Pancreas (tissue), 10 donors: ENCODE results near the gene APOBEC3A. TPM values are rescaled to one million over a fixed set of nuclear protein-coding genes. Genes with fewer than 3 reads are reported as not detected.

Experiments used
- ATAC-seq, 4 donors: fragments of 200-7000 bp; cut with Tn5 transposase; one replicate each; pipeline versions ENCODE4 v1.8.0 to v1.9.1; 2020; ENCODE audit warnings: mild to moderate bottlenecking in 4 of 4, moderate library complexity in 4 of 4
- DNase-seq, 6 donors: peaks; one replicate each; pipeline ENCODE4 v3.0.0-alpha.2; 2020
- FAIRE-seq: peaks from 2 replicates; lab custom pipeline; 2012; peaks lifted over from hg19 to GRCh38; lab: Jason Lieb, UNC
- H3K27ac ChIP-seq, 4 donors: fragments of 200-600 bp; sonication (generic); 1 replicate in 3 of 4; 2 replicates in 1 of 4; pipeline versions ENCODE4 v1.5.0 to v1.8.0; 2020
- H3K27me3 ChIP-seq, 4 donors: fragments of 200-600 bp; one replicate each; pipeline ENCODE4 v1.8.0; 2021
- H3K36me3 ChIP-seq, 3 donors: fragments of 200-600 bp; sonication (generic) in 1 of 3; one replicate each; pipeline versions ENCODE4 v1.5.0 to v1.8.0; 2020 to 2021
- H3K4me1 ChIP-seq, 3 donors: fragments of 200-600 bp; one replicate each; pipeline ENCODE4 v1.8.0; 2021
- H3K4me3 ChIP-seq, 4 donors: fragments of 200-600 bp; sonication (generic) in 2 of 4; one replicate each; pipeline versions ENCODE4 v1.5.0 to v1.8.0; 2020 to 2021
- H3K9me3 ChIP-seq, 4 donors: fragments of 200-600 bp; one replicate each; pipeline ENCODE4 v1.8.0; 2021
- WGBS, 2 donors: extraction: QIAGEN DNeasy Blood & Tissue Kit; methylation state at CpG; one replicate each; pipeline ENCODE4 v1.1.7; 2013; 5-methylcytosine and 5-hydroxymethylcytosine counted together
- intact Hi-C, 3 donors: fragments of 100-400 bp; cut with DNase I; formaldehyde crosslinking; loops; one replicate each; pipeline versions ENCODE4 v1.11.1 to v1.14.2; 2022
- polyA plus RNA-seq, 2 donors: library from polyadenylated mRNA; stranded (reverse); fragments of 200-250 nt; gene quantifications; one replicate each; pipeline ENCODE4 v1.2.3, GENCODE V29; 2013
- total RNA-seq, 6 donors: library from RNA; stranded (reverse); fragmentation: NEBNext Ultra II Directional in 4 of 6; extraction: Animal tissue kit (Norgen Biotek cat#: 25700) in 4 of 6; gene quantifications; one replicate each; pipeline versions ENCODE4 v1.2.1 to v1.2.4, GENCODE V29; 2021 to 2023
- TF ChIP-seq, protein P1 (sequence below), 4 donors: fragments of 200-600 bp; sonication (generic) in 3 of 4; IDR thresholded peaks; one replicate each; pipeline versions ENCODE4 v1.5.0 to v1.8.0; 2021; ENCODE audit warnings: antibody characterized with exemption in 4 of 4
- donor health status: healthy with polysubstance abuse.
- donor health status: DM: no; HTN: no; CAD: no; lungs with moderate emphysema.
- donor health status: DM: no; HTN: no; CAD: no.
- donor health status: control.
- donor health status: control.
- donor health status: Bipolar disorder and iron deficiency.
- donor health status: DM: yes; HTN: yes; CAD: no.
- donor health status: DM: no; HTN: no; CAD: no.
- donor health status: DM: no; HTN: no; CAD: no.
- donor health status: DM: yes; HTN: yes; CAD: no.

The APOBEC3A gene
- total and polyA plus RNA-seq, 8 donors = 0.07 to 1.1 (median 0.46) TPM; not detected in 2

- no peaks in the 10 kb centered on the region for H3K36me3 ChIP-seq
- no peak for FAIRE-seq
- peaks cover 0 to 4% (median 0%) of the 10 kb centered on the region in 3 donors for H3K4me1 ChIP-seq
- ATAC-seq = no peak
- no peak overlapping the region for H3K27ac ChIP-seq
- TF ChIP-seq, protein P1, sequence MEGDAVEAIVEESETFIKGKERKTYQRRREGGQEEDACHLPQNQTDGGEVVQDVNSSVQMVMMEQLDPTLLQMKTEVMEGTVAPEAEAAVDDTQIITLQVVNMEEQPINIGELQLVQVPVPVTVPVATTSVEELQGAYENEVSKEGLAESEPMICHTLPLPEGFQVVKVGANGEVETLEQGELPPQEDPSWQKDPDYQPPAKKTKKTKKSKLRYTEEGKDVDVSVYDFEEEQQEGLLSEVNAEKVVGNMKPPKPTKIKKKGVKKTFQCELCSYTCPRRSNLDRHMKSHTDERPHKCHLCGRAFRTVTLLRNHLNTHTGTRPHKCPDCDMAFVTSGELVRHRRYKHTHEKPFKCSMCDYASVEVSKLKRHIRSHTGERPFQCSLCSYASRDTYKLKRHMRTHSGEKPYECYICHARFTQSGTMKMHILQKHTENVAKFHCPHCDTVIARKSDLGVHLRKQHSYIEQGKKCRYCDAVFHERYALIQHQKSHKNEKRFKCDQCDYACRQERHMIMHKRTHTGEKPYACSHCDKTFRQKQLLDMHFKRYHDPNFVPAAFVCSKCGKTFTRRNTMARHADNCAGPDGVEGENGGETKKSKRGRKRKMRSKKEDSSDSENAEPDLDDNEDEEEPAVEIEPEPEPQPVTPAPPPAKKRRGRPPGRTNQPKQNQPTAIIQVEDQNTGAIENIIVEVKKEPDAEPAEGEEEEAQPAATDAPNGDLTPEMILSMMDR (IDR thresholded peaks at IDR 0.05) = no peak
- H3K9me3 ChIP-seq = no peaks in the 10 kb centered on the region
- no peak overlapping the region for H3K4me3 ChIP-seq
- H3K27me3 ChIP-seq = no peaks in the 10 kb centered on the region
- DNase-seq = no peak
- whole genome bisulfite sequencing, 2 donors = 93% methylated on average over 13 of the region's 13 CpGs
- intact Hi-C loops = no loop called here
Measured at GRCh38 chr22:38935616-38936015, 21.8 kb upstream of the APOBEC3A start.

DNA sequence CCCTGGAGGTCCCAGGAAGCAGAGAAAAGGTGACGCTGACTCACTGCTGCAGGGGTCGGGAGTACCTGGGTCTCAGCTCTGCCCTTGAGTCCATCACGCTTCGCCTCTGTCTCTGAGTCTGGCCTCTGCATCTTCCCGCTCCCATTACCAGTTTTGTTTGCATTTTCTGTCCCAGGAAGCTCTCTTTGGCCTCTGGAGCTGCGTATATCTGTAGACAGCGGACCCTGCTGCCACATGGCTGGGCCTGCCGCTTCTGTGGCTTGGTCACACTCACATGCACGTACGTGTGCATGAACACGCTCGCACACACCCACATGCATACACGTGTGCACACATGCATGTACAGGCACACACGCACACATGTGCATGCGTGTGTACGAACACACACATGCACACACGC is 20.8 kb upstream of the APOBEC3A start:
- FAIRE-seq = no peak
- Histone ChIP-seq H3K36me3 (no peaks in the 10 kb centered on the region), H3K9me3 (no peaks in the 10 kb centered on the region), H3K27ac (no peak overlapping the region), H3K4me3 (no peak overlapping the region), H3K4me1 (peaks cover 0 to 4% (median 0%) of the 10 kb centered on the region in 3 donors), H3K27me3 (no peaks in the 10 kb centered on the region)
- TF ChIP-seq, protein P1 (IDR thresholded peaks at IDR 0.05) = no peak
- no peak for ATAC-seq
- intact Hi-C loops = no loop called here
- WGBS, 2 donors = 81 to 83% methylated on average over 17 of the region's 17 CpGs
- DNase-seq = no peak

DNA sequence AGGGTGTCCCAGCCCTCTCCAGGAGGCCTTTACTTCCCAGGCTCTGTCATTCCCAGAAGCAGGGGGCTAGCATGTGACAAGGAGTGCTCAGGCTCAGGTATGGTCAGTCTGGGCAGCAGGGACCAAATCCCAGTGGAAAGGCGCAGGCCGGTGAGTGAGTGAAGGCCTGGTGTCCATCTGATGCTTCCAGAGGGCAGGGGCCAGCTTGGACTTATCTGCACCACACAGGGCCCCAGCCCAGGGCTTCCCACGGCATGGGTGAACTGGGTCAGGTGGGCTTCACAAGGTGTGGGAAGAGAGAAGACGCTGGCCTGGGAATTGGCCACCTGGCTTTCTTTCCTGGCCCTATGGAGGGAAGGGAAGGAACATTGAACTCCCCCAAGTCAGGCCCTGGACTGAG is 20.4 kb upstream of the APOBEC3A start:
- Histone ChIP-seq H3K27ac (no peak overlapping the region), H3K36me3 (no peaks in the 10 kb centered on the region), H3K4me3 (no peak overlapping the region), H3K4me1 (peaks cover 0 to 4% (median 0%) of the 10 kb centered on the region in 3 donors), H3K27me3 (no peaks in the 10 kb centered on the region), H3K9me3 (no peaks in the 10 kb centered on the region)
- no peak for ATAC-seq
- 77 to 87% methylated on average over 4 of the region's 4 CpGs for WGBS, 2 donors
- intact Hi-C loops = no loop called here
- no peak for FAIRE-seq
- TF ChIP-seq, protein P1 (IDR thresholded peaks at IDR 0.05) = no peak
- no peak for DNase-seq

DNA sequence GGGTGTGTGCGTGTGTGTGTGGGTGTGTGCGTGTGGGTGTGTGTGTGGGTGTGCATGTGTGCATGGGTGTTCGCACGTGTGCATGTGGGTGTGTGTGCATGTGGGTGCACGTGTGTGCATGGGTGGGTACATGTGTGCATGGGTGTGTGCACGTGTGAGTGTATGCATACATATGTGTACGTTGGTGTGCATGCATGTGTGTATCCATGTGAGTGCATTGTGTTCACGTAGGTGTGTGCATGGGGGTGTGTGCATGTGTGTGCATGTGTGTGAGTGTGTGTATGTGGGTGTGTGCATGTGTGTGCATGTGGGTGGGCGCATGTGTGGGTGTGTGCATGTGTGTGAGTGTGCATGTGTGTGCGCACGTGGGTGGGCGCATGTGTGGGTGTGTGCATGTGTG is 19.9 kb upstream of the APOBEC3A start:
- H3K4me1 ChIP-seq = peaks cover 0 to 4% (median 0%) of the 10 kb centered on the region in 3 donors
- ATAC-seq = no peak
- intact Hi-C loops = no loop called here
- no peak for FAIRE-seq
- DNase-seq = no peak
- H3K9me3 ChIP-seq = no peaks in the 10 kb centered on the region
- H3K36me3 ChIP-seq = no peaks in the 10 kb centered on the region
- TF ChIP-seq, protein P1 (IDR thresholded peaks at IDR 0.05) = no peak
- no peak overlapping the region for H3K27ac ChIP-seq
- H3K4me3 ChIP-seq = no peak overlapping the region
- WGBS, 2 donors = 83 to 87% methylated on average over 12 of the region's 12 CpGs
- no peaks in the 10 kb centered on the region for H3K27me3 ChIP-seq

DNA sequence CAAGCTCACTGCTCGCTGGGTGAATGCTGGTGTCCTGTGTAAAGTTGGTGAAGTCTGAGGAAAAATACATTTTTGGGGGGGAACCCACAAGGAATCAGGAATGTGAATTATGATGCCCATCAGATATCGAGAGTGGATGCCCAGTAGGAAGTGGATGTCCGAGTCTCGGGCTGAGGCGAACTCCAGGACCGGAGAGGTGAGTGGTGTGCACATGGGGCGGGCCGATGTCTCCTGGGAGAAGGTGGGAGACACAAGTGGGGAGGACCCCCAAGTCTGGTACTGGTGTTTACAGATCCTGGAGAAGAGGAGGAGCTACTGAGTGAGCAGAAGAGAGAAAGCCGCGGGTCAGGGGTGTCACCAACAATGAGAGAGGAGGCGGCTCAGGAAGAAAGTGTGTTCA is 19.2 kb upstream of the APOBEC3A start:
- Histone ChIP-seq H3K36me3 (no peaks in the 10 kb centered on the region), H3K27ac (no peak overlapping the region), H3K4me3 (no peak overlapping the region), H3K27me3 (no peaks in the 10 kb centered on the region), H3K4me1 (peaks cover 0 to 4% (median 0%) of the 10 kb centered on the region in 3 donors), H3K9me3 (no peaks in the 10 kb centered on the region)
- WGBS, 2 donors = 89 to 91% methylated on average over 11 of the region's 11 CpGs
- intact Hi-C loops = no loop called here
- FAIRE-seq = no peak
- TF ChIP-seq, protein P1 (IDR thresholded peaks at IDR 0.05) = no peak
- no peak for ATAC-seq
- DNase-seq = no peak
